Coronary artery (tissue), 2 donors: ENCODE data around the gene TMEM256.

ENCODE experiments used
- DNase-seq: peaks from one replicate; pipeline ENCODE4 v3.0.0-alpha.2; 2017; ENCODE audit warnings: low spot score
- H3K27ac ChIP-seq, 2 donors: fragments of 200-600 bp; sonication (generic); one replicate each; pipeline ENCODE4 v1.5.1; 2016 to 2019
- H3K4me3 ChIP-seq: fragments of 200-600 bp; sonication (generic); 2 replicates; pipeline ENCODE4 v1.5.1; 2016; ENCODE audit warnings: mild to moderate bottlenecking, moderate library complexity
- TF ChIP-seq, protein P1 (sequence below): fragments of 200-600 bp; sonication (generic); IDR thresholded peaks from one replicate; pipeline ENCODE4 v1.5.1; 2019; ENCODE audit warnings: antibody characterized with exemption

Gene TMEM256

DNA sequence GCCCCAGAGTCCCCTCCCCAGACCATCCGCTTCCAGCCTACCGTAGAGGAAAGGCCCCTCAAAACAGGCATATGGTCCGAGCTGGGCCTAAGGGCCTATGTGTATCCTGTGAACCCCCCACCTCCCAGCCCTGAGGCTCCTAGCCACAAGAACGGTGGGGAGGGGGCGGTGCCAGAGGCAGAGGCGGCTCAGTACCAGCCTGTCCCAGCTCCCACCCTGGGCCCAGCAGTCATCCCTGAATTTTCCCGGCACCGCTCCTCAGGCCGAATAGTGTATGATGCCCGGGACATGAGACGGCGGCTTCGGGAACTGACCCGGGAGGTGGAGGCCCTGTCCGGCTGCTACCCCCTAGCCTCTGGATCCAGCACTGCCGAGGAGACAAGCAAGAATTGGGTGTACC lies 17.3 kb upstream of the TMEM256 start:
- H3K4me3 ChIP-seq, result no peak overlapping the region
- DNase-seq, result no peak
- H3K27ac ChIP-seq, result no peak overlapping the region
- TF ChIP-seq, protein P1, sequence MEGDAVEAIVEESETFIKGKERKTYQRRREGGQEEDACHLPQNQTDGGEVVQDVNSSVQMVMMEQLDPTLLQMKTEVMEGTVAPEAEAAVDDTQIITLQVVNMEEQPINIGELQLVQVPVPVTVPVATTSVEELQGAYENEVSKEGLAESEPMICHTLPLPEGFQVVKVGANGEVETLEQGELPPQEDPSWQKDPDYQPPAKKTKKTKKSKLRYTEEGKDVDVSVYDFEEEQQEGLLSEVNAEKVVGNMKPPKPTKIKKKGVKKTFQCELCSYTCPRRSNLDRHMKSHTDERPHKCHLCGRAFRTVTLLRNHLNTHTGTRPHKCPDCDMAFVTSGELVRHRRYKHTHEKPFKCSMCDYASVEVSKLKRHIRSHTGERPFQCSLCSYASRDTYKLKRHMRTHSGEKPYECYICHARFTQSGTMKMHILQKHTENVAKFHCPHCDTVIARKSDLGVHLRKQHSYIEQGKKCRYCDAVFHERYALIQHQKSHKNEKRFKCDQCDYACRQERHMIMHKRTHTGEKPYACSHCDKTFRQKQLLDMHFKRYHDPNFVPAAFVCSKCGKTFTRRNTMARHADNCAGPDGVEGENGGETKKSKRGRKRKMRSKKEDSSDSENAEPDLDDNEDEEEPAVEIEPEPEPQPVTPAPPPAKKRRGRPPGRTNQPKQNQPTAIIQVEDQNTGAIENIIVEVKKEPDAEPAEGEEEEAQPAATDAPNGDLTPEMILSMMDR, result no peak

DNA sequence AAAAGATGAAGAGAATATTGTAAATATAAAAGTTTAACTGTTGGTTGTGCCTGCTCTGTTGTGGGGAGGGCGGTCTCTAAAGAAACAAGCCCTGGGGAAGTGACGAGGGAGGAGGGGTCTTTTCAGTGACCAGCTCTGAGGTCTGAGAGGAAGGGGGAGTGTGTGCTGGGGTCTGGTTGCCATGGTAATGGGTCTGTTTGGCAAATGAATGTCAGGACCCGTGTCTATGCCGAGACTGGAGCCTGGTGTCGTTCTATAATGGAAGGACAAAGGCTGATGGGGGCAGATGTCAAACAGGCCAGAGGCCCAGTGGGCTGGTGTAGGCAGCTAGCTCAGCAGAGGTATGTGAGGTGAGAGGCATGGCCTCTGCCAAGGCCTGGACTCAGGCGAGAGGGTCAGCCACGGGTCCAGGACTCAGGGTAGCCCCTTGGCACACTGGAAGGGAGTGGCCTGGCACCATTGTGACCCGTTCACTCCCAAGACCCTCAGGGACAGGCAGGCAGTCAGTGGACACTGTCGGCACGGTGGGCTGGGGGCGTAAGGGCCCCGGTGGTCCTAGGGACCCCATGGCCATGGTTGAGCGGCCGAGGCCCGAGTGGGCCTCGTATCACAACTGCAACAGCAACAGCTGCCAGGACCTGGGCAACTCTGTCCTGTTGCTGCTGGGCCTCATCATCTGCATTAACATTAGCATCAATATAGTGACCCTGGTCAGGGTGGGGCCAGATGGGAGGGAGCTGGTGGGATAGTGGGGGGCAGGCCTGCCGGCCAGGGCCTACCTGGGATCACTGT lies 16.1 kb upstream of the TMEM256 start, which contains the start of gene SPEM1:
Gene SPEM1, plus strand, starts transcription at position 506 of the 792 bp plus-strand sequence. Its CDS starts 61 bp downstream, at position 567.
- TF ChIP-seq, protein P1, result no peak
- no peak for DNase-seq
- Histone ChIP-seq H3K27ac (no peak within 1 kb of the TSS), H3K4me3 (no peak within 1 kb of the TSS)

DNA sequence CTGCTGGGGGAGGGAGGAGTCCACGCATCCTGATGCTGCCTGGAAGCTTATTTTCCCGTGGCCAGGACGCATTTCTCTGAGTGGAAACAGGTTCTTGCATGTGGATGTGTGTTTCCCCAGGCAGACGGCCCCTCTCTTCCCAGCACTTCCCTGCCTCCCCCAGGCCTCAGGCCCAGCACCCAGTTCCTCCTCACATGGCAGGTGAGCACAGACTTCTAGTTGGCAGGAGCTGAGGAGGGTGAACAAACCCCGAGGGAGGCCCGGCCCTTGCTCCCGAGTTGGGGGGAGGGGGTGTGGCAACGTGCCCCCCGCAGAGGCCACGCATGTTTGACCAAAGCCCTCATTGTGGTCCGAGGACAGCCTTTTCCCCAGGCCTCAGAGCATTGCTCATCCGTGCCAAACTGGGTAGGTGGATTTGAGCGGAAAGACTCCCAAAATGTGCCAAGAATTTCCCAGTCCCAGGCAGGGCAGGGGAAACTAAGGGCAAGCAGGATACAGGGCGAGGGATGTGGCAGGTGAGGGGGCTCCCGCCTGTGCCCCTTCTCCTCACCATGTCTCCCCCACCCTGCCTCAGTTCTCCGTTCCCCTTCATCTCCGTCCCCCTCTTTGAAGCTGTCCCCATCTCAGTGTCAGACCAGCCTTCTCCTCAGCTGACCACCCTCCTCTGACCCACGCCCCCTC lies 14.7 kb upstream of the TMEM256 start:
- no peak overlapping the region for H3K27ac ChIP-seq
- TF ChIP-seq, protein P1, result no peak
- DNase-seq, result no peak
- no peak overlapping the region for H3K4me3 ChIP-seq

DNA sequence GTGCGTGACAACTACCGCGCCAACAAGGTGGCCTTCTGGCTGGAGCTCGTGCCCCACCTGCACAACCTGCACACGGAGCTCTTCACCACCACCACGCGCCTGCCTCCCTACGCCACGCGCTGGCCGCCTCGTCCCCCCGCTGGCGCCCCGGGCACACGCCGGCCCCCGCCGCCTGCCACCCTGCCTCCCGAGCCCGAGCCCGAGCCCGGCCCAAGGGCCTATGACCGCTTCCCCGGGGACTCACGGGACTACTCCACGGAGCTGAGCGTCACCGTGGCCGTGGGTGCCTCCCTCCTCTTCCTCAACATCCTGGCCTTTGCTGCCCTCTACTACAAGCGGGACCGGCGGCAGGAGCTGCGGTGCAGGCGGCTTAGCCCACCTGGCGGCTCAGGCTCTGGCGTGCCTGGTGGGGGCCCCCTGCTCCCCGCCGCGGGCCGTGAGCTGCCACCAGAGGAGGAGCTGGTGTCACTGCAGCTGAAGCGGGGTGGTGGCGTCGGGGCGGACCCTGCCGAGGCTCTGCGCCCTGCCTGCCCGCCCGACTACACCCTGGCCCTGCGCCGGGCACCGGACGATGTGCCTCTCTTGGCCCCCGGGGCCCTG lies 13.3 kb upstream of the TMEM256 start:
- H3K4me3 ChIP-seq, result no peak overlapping the region
- TF ChIP-seq, protein P1, result no peak
- H3K27ac ChIP-seq, result no peak overlapping the region
- DNase-seq, result no peak

DNA sequence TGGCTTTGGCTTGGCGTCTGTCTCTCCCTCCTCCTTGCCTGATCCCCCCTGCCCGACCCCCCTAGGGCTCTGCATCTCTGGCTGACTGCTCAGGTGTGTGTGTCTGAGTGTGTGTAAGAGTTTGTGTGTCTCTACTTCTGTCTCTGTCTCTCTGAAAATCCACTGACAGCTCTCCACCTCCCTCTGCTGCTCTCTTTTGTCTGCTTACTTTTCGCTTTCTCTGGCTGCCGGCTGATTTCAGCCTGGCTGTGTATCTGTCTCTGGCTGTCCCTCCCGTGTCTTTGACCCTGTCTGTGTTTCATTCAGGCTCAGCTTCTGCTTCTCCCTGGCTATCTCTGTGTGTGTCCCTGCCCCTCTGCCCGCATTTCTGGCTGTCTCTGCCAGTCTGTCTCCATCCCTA lies 12.4 kb upstream of the TMEM256 start:
- TF ChIP-seq, protein P1, result no peak
- Histone ChIP-seq H3K4me3 (no peak overlapping the region), H3K27ac (no peak overlapping the region)
- no peak for DNase-seq

DNA sequence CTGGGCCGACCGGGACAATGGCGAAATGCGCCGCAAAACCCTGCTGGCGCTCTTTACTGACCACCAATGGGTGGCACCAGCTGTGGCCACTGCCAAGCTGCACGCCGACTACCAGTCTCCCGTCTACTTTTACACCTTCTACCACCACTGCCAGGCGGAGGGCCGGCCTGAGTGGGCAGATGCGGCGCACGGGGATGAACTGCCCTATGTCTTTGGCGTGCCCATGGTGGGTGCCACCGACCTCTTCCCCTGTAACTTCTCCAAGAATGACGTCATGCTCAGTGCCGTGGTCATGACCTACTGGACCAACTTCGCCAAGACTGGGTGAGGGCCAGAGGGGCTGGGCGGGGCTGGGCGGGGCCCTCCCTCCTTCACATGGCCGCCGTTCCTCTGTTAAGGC lies 11.9 kb upstream of the TMEM256 start:
- TF ChIP-seq, protein P1, result no peak
- DNase-seq, result no peak
- H3K4me3 ChIP-seq, result no peak overlapping the region
- H3K27ac ChIP-seq, result no peak overlapping the region
